GM12801 (cell line): ENCODE results near the gene LTC4S.

Source experiments
- TF ChIP-seq, protein P1 (sequence below): IDR thresholded peaks from one replicate; pipeline ENCODE4 v1.5.1; 2011; ENCODE audit warnings: control low read depth; ENCODE audit not compliant: insufficient read length; ENCODE audit errors: extremely low read depth

The LTC4S gene

DNA sequence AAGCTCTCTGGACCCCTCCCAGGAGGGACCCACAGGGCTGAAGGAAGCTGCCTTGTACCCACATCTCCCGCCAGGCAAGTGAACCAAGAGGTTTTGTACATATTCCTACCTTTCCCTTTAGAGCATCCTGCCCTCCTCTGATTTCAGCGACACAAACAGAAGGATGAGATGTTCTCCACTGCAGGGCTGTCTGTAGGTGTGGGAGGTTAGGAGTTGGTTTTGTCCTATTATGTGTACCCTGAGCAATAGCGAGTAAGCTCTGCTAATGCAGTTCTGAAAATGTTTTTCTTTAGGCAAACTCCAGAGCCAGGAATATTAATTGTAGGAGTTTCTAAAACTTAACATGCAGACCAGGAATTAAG, 39.9 kb downstream of the LTC4S start:
- TF ChIP-seq, protein P1, sequence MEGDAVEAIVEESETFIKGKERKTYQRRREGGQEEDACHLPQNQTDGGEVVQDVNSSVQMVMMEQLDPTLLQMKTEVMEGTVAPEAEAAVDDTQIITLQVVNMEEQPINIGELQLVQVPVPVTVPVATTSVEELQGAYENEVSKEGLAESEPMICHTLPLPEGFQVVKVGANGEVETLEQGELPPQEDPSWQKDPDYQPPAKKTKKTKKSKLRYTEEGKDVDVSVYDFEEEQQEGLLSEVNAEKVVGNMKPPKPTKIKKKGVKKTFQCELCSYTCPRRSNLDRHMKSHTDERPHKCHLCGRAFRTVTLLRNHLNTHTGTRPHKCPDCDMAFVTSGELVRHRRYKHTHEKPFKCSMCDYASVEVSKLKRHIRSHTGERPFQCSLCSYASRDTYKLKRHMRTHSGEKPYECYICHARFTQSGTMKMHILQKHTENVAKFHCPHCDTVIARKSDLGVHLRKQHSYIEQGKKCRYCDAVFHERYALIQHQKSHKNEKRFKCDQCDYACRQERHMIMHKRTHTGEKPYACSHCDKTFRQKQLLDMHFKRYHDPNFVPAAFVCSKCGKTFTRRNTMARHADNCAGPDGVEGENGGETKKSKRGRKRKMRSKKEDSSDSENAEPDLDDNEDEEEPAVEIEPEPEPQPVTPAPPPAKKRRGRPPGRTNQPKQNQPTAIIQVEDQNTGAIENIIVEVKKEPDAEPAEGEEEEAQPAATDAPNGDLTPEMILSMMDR: no peak

DNA sequence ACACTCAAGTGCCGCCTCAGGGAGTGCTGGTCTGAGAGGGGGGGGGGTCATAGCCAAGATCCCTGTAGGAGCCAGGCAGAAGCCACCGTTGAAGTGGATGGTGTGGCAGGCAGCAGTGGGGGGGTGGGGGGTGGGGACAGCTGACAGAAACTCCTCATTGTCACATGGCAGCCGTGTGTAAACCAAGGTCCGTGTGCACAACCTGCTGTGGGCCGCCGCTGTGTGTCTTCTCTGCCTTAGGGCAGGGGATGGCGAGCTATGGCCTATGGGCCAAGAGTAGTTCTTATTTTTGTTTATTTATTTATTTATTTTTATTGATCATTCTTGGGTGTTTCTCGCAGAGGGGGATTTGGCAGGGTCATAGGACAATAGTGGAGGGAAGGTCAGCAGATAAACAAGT, 40.3 kb downstream of the LTC4S start:
- TF ChIP-seq, protein P1: no peak

DNA sequence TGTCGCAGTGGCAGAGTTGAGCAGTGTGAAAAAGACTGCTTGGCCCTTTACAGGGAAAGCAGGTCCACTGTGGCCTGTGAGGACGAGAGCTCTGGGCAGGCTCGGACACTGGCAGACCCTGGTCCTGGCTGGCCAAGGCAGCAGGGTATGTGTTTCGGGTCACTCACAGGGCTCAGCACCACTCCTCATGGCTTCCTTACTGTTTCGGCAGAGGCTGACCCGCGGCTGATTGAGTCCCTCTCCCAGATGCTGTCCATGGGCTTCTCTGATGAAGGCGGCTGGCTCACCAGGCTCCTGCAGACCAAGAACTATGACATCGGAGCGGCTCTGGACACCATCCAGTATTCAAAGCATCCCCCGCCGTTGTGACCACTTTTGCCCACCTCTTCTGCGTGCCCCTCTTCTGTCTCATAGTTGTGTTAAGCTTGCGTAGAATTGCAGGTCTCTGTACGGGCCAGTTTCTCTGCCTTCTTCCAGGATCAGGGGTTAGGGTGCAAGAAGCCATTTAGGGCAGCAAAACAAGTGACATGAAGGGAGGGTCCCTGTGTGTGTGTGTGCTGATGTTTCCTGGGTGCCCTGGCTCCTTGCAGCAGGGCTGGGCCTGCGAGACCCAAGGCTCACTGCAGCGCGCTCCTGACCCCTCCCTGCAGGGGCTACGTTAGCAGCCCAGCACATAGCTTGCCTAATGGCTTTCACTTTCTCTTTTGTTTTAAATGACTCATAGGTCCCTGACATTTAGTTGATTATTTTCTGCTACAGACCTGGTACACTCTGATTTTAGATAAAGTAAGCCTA, 42.6 kb downstream of the LTC4S start:
- TF ChIP-seq, protein P1: no peak

DNA sequence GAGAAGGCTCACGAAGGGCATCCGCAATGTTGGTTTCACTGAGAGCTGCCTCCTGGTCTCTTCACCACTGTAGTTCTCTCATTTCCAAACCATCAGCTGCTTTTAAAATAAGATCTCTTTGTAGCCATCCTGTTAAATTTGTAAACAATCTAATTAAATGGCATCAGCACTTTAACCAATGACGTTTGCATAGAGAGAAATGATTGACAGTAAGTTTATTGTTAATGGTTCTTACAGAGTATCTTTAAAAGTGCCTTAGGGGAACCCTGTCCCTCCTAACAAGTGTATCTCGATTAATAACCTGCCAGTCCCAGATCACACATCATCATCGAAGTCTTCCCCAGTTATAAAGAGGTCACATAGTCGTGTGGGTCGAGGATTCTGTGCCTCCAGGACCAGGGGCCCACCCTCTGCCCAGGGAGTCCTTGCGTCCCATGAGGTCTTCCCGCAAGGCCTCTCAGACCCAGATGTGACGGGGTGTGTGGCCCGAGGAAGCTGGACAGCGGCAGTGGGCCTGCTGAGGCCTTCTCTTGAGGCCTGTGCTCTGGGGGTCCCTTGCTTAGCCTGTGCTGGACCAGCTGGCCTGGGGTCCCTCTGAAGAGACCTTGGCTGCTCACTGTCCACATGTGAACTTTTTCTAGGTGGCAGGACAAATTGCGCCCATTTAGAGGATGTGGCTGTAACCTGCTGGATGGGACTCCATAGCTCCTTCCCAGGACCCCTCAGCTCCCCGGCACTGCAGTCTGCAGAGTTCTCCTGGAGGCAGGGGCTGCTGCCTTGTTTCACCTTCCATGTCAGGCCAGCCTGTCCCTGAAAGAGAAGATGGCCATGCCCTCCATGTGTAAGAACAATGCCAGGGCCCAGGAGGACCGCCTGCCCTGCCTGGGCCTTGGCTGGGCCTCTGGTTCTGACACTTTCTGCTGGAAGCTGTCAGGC, 43.6 kb downstream of the LTC4S start:
- TF ChIP-seq, protein P1: no peak

DNA sequence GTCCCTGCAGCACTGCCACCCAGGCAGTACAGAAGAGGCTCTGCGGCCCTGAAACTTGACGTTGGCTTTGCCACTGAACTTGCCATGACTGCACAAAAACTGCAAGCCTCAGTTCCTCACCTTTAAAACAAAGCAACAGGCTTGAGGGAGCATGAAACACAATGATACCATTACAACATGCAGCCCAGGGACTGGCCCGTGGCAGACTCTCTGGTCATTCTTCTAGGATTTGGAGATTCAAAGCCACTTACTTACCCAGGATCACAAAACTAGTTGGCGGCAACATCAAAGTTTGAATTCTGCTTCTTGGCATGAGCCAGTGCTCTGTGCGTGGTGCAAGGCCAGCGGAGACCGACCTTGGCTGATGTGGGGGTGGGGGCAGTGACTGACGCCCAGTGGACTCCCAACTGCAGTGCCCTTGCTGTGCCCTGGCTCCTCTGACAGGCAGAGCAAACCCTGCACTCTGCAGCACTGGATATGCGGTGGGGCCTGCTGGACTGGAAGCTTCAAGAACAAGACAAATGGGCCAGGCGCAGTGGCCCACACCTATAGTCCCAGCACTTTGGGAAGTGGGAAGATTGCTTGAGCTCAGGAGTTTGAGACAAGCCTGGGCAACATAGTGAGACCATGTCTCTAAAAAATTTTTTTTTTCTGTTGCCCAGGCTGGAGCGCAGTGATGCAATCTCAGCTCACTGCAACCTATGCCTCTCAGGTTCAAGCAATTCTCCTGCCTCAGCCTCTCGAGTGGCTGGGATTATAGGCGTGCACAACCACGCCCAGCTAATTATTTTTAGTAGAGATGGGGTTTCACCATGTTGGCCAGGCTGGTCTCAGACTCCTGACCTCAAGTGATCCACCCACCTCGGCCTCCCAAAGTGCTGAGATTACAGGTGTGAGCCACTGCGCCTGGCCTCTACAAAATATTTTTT, 45.8 kb downstream of the LTC4S start:
- TF ChIP-seq, protein P1: no peak

DNA sequence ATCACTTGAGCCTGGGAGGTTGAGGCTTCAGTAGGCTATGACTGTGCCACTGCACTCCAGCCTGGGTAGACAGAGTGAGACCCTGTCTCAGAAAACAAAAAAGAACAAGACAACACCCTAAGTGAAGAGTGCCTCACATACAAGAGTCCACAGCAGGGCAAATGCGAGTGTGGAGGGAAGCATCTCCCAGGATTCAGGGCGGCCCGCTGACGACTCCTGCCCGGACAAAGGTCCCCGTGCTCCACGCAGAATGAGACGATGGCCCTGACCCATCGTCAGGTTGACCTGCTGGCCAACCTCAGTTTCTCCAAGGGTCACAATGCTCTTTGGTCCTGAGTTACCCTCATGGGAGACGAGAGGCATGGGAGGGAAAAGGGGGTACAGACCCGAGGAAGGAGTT, 46.5 kb downstream of the LTC4S start:
- TF ChIP-seq, protein P1: no peak
